SIG-M5 (cell line): ENCODE measurements around the gene RPL10.

ENCODE experiments used
- DNase-seq: peaks from one replicate; lab custom pipeline; 2025; lab: John Stamatoyannopoulos, UW

The RPL10 gene

GRCh38 chrX:154397888-154398667, at the start of gene RPL10:
Gene RPL10, plus strand, starts transcription at chrX:154398377. Its CDS starts 143 bp downstream, at chrX:154398520.
- peak; percentile 73 for DNase-seq

GRCh38 chrX:154348646-154349358, 49.4 kb upstream of the RPL10 start:
- no peak for DNase-seq

GRCh38 chrX:154349359-154349935, 48.7 kb upstream of the RPL10 start:
- DNase-seq = no peak

GRCh38 chrX:154349979-154350378, 48.2 kb upstream of the RPL10 start:
- DNase-seq = no peak

- DNase-seq = no peak
These were observed 47.6 kb upstream of the RPL10 start for GRCh38 chrX:154350429-154351182.

- no peak for DNase-seq
These were observed 46.8 kb upstream of the RPL10 start for GRCh38 chrX:154351183-154352011.

- no peak for DNase-seq
These were observed 46.2 kb upstream of the RPL10 start for GRCh38 chrX:154352012-154352401.

- no peak for DNase-seq
These were observed 45.7 kb upstream of the RPL10 start for GRCh38 chrX:154352466-154352865.

GRCh38 chrX:154353172-154353843, 44.9 kb upstream of the RPL10 start:
- no peak for DNase-seq

GRCh38 chrX:154354013-154354412, 44.2 kb upstream of the RPL10 start:
- DNase-seq = no peak

GRCh38 chrX:154354516-154354915, 43.7 kb upstream of the RPL10 start:
- no peak for DNase-seq

GRCh38 chrX:154355094-154355775, 42.9 kb upstream of the RPL10 start:
- no peak for DNase-seq

GRCh38 chrX:154355776-154356140, 42.4 kb upstream of the RPL10 start:
- DNase-seq = no peak

- DNase-seq = no peak
These were observed 41.6 kb upstream of the RPL10 start for GRCh38 chrX:154356596-154356995.

- DNase-seq = no peak
These were observed 41.0 kb upstream of the RPL10 start for GRCh38 chrX:154357205-154357604.

GRCh38 chrX:154358011-154358410, 40.2 kb upstream of the RPL10 start:
- DNase-seq = no peak

GRCh38 chrX:154358829-154359228, 39.3 kb upstream of the RPL10 start:
- no peak for DNase-seq

GRCh38 chrX:154359362-154360154, 38.6 kb upstream of the RPL10 start:
- no peak for DNase-seq

GRCh38 chrX:154360155-154360713, 37.9 kb upstream of the RPL10 start:
- no peak for DNase-seq
